Esophagus squamous epithelium (tissue), 5 donors: ENCODE data around the gene C11orf98. TPM values are rescaled to one million over a fixed set of nuclear protein-coding genes. Genes with fewer than 3 reads are reported as not detected.
"Not testable (repeated sequence)": the region's sequence is repeated elsewhere in the genome, so short reads cannot be mapped to it uniquely, and the experiment has no call there.

Source experiments
- DNase-seq: peaks from one replicate; lab custom pipeline; 2025; lab: John Stamatoyannopoulos, UW
- H3K27ac ChIP-seq, 4 donors: fragments of 200-600 bp; sonication (generic); one replicate each; pipeline ENCODE4 v1.5.1; 2016 to 2019; ENCODE audit warnings: mild to moderate bottlenecking in 1 of 4
- H3K27me3 ChIP-seq, 4 donors: fragments of 200-600 bp; sonication (generic); 1 replicate in 3 of 4; 2 replicates in 1 of 4; pipeline versions ENCODE4 v1.5.1 to v1.6.0; 2017 to 2021; ENCODE audit warnings: antibody characterized with exemption in 1 of 4
- H3K36me3 ChIP-seq, 3 donors: fragments of 200-600 bp; sonication (generic); one replicate each; pipeline ENCODE4 v1.5.1; 2016 to 2019
- H3K4me1 ChIP-seq, 3 donors: fragments of 200-600 bp; sonication (generic); one replicate each; pipeline ENCODE4 v1.5.1; 2017 to 2019
- H3K4me3 ChIP-seq, 4 donors: fragments of 200-600 bp; sonication (generic); 1 replicate in 3 of 4; 2 replicates in 1 of 4; pipeline ENCODE4 v1.5.1; 2016 to 2019; ENCODE audit warnings: mild to moderate bottlenecking in 2 of 4, moderate library complexity in 1 of 4
- H3K9me3 ChIP-seq, 3 donors: fragments of 200-600 bp; sonication (generic); one replicate each; pipeline ENCODE4 v1.5.1; 2016 to 2019
- CTCF ChIP-seq, 6 experiments: fragments of 450-650 bp in 4 of 6; fragments of 200-600 bp in 2 of 6; sonication (generic) in 2 of 6; IDR thresholded peaks; one replicate each; pipeline ENCODE4 v1.5.1; 2016 to 2019; ENCODE audit warnings: antibody characterized with exemption in 6 of 6, mild to moderate bottlenecking in 4 of 6, moderate library complexity in 4 of 6
- POLR2A ChIP-seq, 4 donors: fragments of 450-650 bp; IDR thresholded peaks; one replicate each; pipeline ENCODE4 v1.6.1; 2017; ENCODE audit warnings: antibody characterized with exemption in 4 of 4, mild to moderate bottlenecking in 4 of 4, moderate library complexity in 3 of 4
- WGBS, 2 donors: methylation state at CpG; one replicate each; pipeline ENCODE4 v1.1.5; 2018; 5-methylcytosine and 5-hydroxymethylcytosine counted together
- intact Hi-C: fragments of 100-400 bp; cut with DNase I; formaldehyde crosslinking; loops from one replicate; pipeline ENCODE4 v1.15.0; 2022
- small RNA-seq, 4 donors: library from RNA; depleted of rRNA; stranded (forward); fragments of <200 nt; gene quantifications; one replicate each; pipeline ENCODE3, GENCODE V24; 2016
- total RNA-seq, 4 donors: library from RNA; depleted of rRNA; stranded (reverse); fragments of >200 nt; gene quantifications; one replicate each; pipeline ENCODE4 v1.1.0, GENCODE V29; 2016
- donor health status: DM: yes; HTN: yes; CAD: no.

C11orf98 gene
- total RNA-seq, 4 donors from 2014 or later: 36.0 to 53.4 (median 43.6) TPM

GRCh38 chr11:62621027-62621566 lies 43.9 kb downstream of the C11orf98 start:
- WGBS, 2 donors: 17 to 19% methylated on average over 8 of the region's 8 CpGs
- Histone ChIP-seq H3K4me3 (peak overlapping the region; percentile 58 to 82 (median 65)), H3K27me3 (no peaks in the 10 kb centered on the region), H3K36me3 (peaks cover 18 to 36% (median 22%) of the 10 kb centered on the region in 3 donors), H3K27ac (peak overlapping the region; percentile 87 to 96 (median 90)), H3K4me1 (peaks cover 12 to 38% (median 19%) of the 10 kb centered on the region in 3 donors), H3K9me3 (no peaks in the 10 kb centered on the region)
- intact Hi-C loops: no loop called here
- no peak for DNase-seq
- TF ChIP-seq CTCF (IDR thresholded peaks at IDR 0.05) (no peak), POLR2A (IDR thresholded peaks at IDR 0.05) (no peak)

DNA sequence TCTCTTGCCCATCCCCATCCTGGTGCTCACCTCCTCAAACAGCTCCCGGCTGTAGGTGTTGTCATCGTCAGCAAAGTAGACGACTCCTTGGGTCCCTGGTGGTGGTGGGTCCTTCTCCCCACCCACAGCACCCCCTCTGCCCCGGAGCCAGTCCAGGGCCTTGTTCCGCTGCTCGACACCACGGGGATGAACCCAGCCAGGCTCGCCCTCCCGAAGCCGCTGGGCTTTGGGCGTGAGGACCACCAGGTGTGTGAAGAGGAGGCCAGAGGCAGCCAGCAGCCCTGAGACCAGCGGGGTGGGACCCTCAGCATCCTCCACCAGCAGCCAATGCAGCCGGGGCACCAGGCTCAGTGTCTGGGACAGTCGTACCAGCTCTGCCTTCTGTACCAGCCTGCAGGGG lies 48.1 kb downstream of the C11orf98 start:
- H3K27ac ChIP-seq, DNase-seq, H3K4me3 ChIP-seq, H3K27me3 ChIP-seq, intact Hi-C loops, H3K9me3 ChIP-seq: not testable (repeated sequence)
- Histone ChIP-seq H3K4me1 (peaks cover 19 to 57% (median 35%) of the 10 kb centered on the region in 3 donors), H3K36me3 (peaks cover 10 to 36% (median 12%) of the 10 kb centered on the region in 3 donors)
- WGBS, 2 donors: 80 to 83% methylated on average over 1 of the region's 14 CpGs

- H3K27me3 ChIP-seq: no peaks in the 10 kb centered on the region
- no peak overlapping the region for H3K4me3 ChIP-seq
- intact Hi-C loops: no loop called here
- peaks cover 10 to 43% (median 12%) of the 10 kb centered on the region in 3 donors for H3K36me3 ChIP-seq
- WGBS, 2 donors: 88 to 100% methylated on average over 2 of the region's 7 CpGs
- peak overlapping the region in 1 of 4 donors; percentile 92 for H3K27ac ChIP-seq
- no peak for DNase-seq
- H3K4me1 ChIP-seq: peaks cover 24 to 60% (median 41%) of the 10 kb centered on the region in 3 donors
- TF ChIP-seq CTCF (IDR thresholded peaks at IDR 0.05): no peak
- TF ChIP-seq POLR2A (IDR thresholded peaks at IDR 0.05): no peak
- H3K9me3 ChIP-seq: no peaks in the 10 kb centered on the region
Measured at GRCh38 chr11:62615521-62615920, 49.5 kb downstream of the C11orf98 start.

- 42 to 45% methylated on average over 7 to 8 of the region's 8 CpGs for WGBS, 2 donors
- Histone ChIP-seq H3K4me1 (peaks cover 20 to 52% (median 38%) of the 10 kb centered on the region in 3 donors), H3K4me3 (no peak overlapping the region), H3K27me3 (no peaks in the 10 kb centered on the region), H3K9me3 (no peaks in the 10 kb centered on the region), H3K27ac (peak overlapping the region; percentile 92 to 98 (median 94)), H3K36me3 (peaks cover 12 to 55% (median 15%) of the 10 kb centered on the region in 3 donors)
- TF ChIP-seq POLR2A (IDR thresholded peaks at IDR 0.05): no peak
- no peak for TF ChIP-seq CTCF (IDR thresholded peaks at IDR 0.05)
- intact Hi-C loops: no loop called here
- DNase-seq: no peak
Measured at GRCh38 chr11:62614275-62614674, 50.7 kb downstream of the C11orf98 start.

- no peak for TF ChIP-seq POLR2A (IDR thresholded peaks at IDR 0.05)
- no peak for TF ChIP-seq CTCF (IDR thresholded peaks at IDR 0.05)
- peaks cover 18 to 46% (median 35%) of the 10 kb centered on the region in 3 donors for H3K4me1 ChIP-seq
- no peaks in the 10 kb centered on the region for H3K9me3 ChIP-seq
- no peak for DNase-seq
- peak overlapping the region; percentile 92 to 98 (median 94) for H3K27ac ChIP-seq
- H3K4me3 ChIP-seq: peak overlapping the region in 3 of 4 donors; percentile 73 to 80 (median 77)
- no peaks in the 10 kb centered on the region for H3K27me3 ChIP-seq
- no CpG with 5 or more reads among the region's 15 CpGs for WGBS, 2 donors
- H3K36me3 ChIP-seq: peaks cover 12 to 65% (median 15%) of the 10 kb centered on the region in 3 donors
- intact Hi-C loops: no loop called here
Measured at GRCh38 chr11:62613291-62613778, 51.7 kb downstream of the C11orf98 start.

Small RNAs within 50 kb of the gene (small RNA-seq; reads per million reads assigned to genes)
- gene SNORA57: 0 reads per million in 4 donors

Other genes starting within 250 kb of the C11orf98 start
- 1 to 10 TPM in 2 of 4 donors, not detected in 2; 5.9 to 6.6 TPM for gene SCGB1A1, start 246.2 kb downstream of the C11orf98 start, total RNA-seq
- gene AHNAK, start 118.4 kb downstream of the C11orf98 start, total RNA-seq: 1,000 to 10,000 TPM in 2 of 4 donors, 100 to 1,000 TPM in 2; 695 to 1,250 (median 954) TPM
- 1,000 to 10,000 TPM; 1,144 to 2,095 (median 1,685) TPM for gene EEF1G, start 91.3 kb downstream of the C11orf98 start, total RNA-seq
- gene TUT1, start 73.7 kb downstream of the C11orf98 start, total RNA-seq: 10 to 100 TPM in 1 of 4 donors, 1 to 10 TPM in 3; 5.0 to 12.7 (median 8.0) TPM
- 100 to 1,000 TPM; 103 to 132 (median 111) TPM for gene MTA2, start 63.3 kb downstream of the C11orf98 start, total RNA-seq
- 10 to 100 TPM; 34.7 to 58.6 (median 53.6) TPM for gene EML3, start 52.4 kb downstream of the C11orf98 start, total RNA-seq
- 10 to 100 TPM in 1 of 4 donors, 1 to 10 TPM in 3; 5.5 to 10.8 (median 7.2) TPM for gene ROM1, start 52.0 kb downstream of the C11orf98 start, total RNA-seq
- gene B3GAT3, start 43.2 kb downstream of the C11orf98 start, total RNA-seq: 10 to 100 TPM in 3 of 4 donors, 1 to 10 TPM in 1; 8.6 to 17.2 (median 12.9) TPM
- 10 to 100 TPM; 90.8 to 97.2 (median 95.0) TPM for gene GANAB, start 18.6 kb downstream of the C11orf98 start, total RNA-seq
- gene INTS5, start 11.9 kb downstream of the C11orf98 start, total RNA-seq: 10 to 100 TPM; 15.4 to 21.2 (median 19.0) TPM
- gene CSKMT, start 102 bp upstream of the C11orf98 start, total RNA-seq: 10 to 100 TPM in 2 of 4 donors, 1 to 10 TPM in 2; 1.1 to 10.5 (median 7.0) TPM
- 10 to 100 TPM; 10.5 to 17.2 (median 12.2) TPM for gene UQCC3, start 6.5 kb upstream of the C11orf98 start, total RNA-seq
- 1 to 10 TPM; 1.8 to 3.6 (median 2.5) TPM for gene LBHD1, start 7.1 kb upstream of the C11orf98 start, total RNA-seq
- 100 to 1,000 TPM in 1 of 4 donors, 10 to 100 TPM in 3; 67.3 to 148 (median 86.1) TPM for gene UBXN1, start 13.9 kb upstream of the C11orf98 start, total RNA-seq
- gene LRRN4CL, start 24.3 kb upstream of the C11orf98 start, total RNA-seq: 10 to 100 TPM in 1 of 4 donors, 1 to 10 TPM in 2, under 1 TPM in 1; 0.27 to 12.0 (median 4.5) TPM
- 10 to 100 TPM; 25.7 to 69.4 (median 32.6) TPM for gene BSCL2, start 42.2 kb upstream of the C11orf98 start, total RNA-seq
- gene GNG3, start 42.5 kb upstream of the C11orf98 start, total RNA-seq: not detected
- gene HNRNPUL2, start 62.2 kb upstream of the C11orf98 start, total RNA-seq: 10 to 100 TPM; 14.4 to 33.0 (median 26.4) TPM
- gene TTC9C, start 63.3 kb upstream of the C11orf98 start, total RNA-seq: 10 to 100 TPM in 3 of 4 donors, 1 to 10 TPM in 1; 9.6 to 21.3 (median 15.0) TPM
- 1 to 10 TPM; 4.7 to 7.7 (median 6.9) TPM for gene ZBTB3, start 89.0 kb upstream of the C11orf98 start, total RNA-seq
- 10 to 100 TPM; 26.5 to 61.2 (median 47.7) TPM for gene POLR2G, start 96.4 kb upstream of the C11orf98 start, total RNA-seq
- gene TAF6L, start 106.2 kb upstream of the C11orf98 start, total RNA-seq: 10 to 100 TPM; 11.5 to 40.2 (median 19.0) TPM
- gene TMEM179B, start 122.2 kb upstream of the C11orf98 start, total RNA-seq: 10 to 100 TPM; 35.6 to 60.1 (median 43.3) TPM
- 10 to 100 TPM; 13.2 to 28.4 (median 22.0) TPM for gene TMEM223, start 126.8 kb upstream of the C11orf98 start, total RNA-seq
- 10 to 100 TPM; 38.1 to 62.4 (median 44.4) TPM for gene NXF1, start 140.2 kb upstream of the C11orf98 start, total RNA-seq
- 10 to 100 TPM; 23.0 to 34.7 (median 24.2) TPM for gene STX5, start 166.8 kb upstream of the C11orf98 start, total RNA-seq
- gene TEX54, start 167.6 kb upstream of the C11orf98 start, total RNA-seq: not detected
- 10 to 100 TPM; 31.7 to 74.0 (median 44.3) TPM for gene WDR74, start 174.4 kb upstream of the C11orf98 start, total RNA-seq
- gene SLC3A2, start 215.7 kb upstream of the C11orf98 start, total RNA-seq: 100 to 1,000 TPM; 132 to 373 (median 153) TPM